GM18498 (cell line): ENCODE results near the gene PLCXD3.
A peak's percentile ranks its signal among the peaks of the same experiment; 100 is the strongest.

Experiments
- ATAC-seq: cut with Tn5 transposase; IDR thresholded peaks from one replicate; pipeline ENCODE4 v1.9.1; 2021; ENCODE audit warnings: mild to moderate bottlenecking, moderate library complexity; ENCODE audit not compliant: unreplicated experiment

PLCXD3 gene

GRCh38 chr5:41289970-41290464 is 220.4 kb downstream of the PLCXD3 start:
- no peak for ATAC-seq

GRCh38 chr5:41286696-41287095 is 223.7 kb downstream of the PLCXD3 start:
- ATAC-seq, result no peak

DNA sequence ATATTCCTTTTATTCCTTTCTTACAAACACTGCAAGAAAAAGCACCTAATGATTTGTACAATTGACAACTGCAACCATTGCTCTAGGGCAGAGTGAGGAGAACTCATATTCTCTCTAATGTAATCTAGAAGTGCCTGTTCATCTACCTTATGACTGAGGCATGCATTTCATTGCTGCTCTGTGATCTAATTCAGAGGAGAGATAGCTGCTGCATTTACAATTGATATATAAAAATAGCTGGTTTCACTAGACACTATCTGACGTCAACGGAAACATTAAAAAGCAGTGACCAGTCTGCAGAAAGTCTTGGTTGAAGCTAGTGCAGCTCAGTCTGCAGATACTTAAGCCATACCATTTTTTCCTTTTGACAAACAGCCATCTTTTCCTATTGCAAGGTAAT is 224.2 kb downstream of the PLCXD3 start:
- ATAC-seq, result no peak

DNA sequence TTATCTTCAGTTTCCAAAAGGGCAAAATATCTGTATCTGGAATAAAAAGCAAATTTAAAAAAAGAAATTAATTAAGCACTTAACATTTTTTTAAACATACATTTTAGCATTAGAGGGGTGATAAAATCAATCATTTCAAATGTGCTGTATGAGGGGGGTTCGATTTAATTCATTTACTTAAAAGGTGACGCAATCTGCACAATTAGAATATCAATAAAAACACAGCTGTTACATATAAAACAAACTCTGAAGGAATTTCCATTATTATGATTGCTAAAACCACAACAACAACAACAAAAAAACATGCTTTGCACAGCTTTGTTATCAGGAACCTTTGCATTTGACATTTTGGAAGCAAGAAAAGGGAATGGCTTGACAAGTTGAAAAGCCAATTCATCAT is 225.5 kb downstream of the PLCXD3 start:
- ATAC-seq, result no peak

DNA sequence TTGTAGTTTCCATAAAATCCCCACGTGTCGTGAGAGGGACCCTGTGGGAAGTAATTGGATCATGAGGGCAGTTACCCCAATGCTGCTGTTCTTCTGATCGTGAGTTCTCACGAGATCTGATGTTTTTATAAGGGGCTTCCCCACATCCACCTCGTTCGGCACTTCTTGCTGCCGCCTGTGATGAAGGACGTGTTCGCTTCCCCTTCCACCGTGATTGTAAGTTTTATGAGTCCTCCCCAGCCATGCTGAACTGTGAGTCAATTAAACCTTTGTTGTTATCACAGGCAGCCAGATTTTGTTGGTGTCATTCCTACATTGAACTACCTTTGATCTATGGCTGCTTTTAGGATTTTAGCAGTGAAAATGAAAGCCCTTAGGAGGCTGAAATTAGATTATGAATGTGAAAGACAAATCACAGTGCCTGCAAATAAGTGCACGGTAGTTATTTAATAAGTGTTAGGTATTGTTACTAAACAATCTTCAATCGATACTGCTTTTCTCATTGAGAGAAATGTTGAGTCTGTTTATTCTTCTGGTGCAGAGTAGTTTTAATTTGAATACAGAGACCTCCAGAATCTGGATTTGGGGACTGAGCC is 229.1 kb downstream of the PLCXD3 start:
- ATAC-seq, result no peak

GRCh38 chr5:41279040-41279439 is 231.4 kb downstream of the PLCXD3 start:
- ATAC-seq, result no peak

GRCh38 chr5:41277476-41278245 is 232.7 kb downstream of the PLCXD3 start:
- no peak for ATAC-seq

GRCh38 chr5:41275813-41276512 is 234.4 kb downstream of the PLCXD3 start:
- ATAC-seq, result peak; percentile 64

- ATAC-seq, result peak; percentile 92
Measured at GRCh38 chr5:41270423-41271251, 239.8 kb downstream of the PLCXD3 start.

- no peak for ATAC-seq
Measured at GRCh38 chr5:41268894-41269293, 241.5 kb downstream of the PLCXD3 start.

- no peak for ATAC-seq
Measured at GRCh38 chr5:41266377-41266776, 244.0 kb downstream of the PLCXD3 start.

DNA sequence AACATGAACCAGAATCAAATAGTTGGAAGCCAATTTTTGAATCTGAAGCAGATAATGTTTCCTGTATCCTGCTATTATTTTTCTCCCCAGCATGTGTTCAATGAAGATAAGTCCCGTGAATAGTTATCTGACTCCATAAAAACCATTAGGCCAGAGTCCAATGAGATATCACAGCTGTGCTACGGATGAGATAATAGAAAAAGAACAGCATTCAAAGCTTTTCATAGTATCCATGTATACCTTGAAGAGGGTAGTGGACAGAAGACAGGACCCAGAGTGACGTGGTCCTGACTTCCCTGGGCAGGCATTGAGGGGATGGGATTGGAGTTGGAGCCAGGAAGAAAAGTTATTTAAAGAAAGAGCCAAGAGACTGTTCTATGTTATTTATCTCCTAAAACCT is 246.4 kb downstream of the PLCXD3 start:
- ATAC-seq, result no peak

- ATAC-seq, result no peak
Measured at GRCh38 chr5:41263335-41263734, 247.1 kb downstream of the PLCXD3 start.
